A673 (cell line): ENCODE data around the gene AKAP6. TPM values are rescaled to one million over a fixed set of nuclear protein-coding genes. Genes with fewer than 3 reads are reported as not detected.

Experiments used
- BruUV-seq: library from RNA; stranded (reverse); fragments of 400-500 nt; replicated peaks from 2 replicates; lab custom pipeline; 2021; lab: Mats Ljungman, UMichigan
- CTCF ChIA-PET: fragments of 300-600 bp; sonication (Branson Sonifier 250); formaldehyde crosslinking; loops from one replicate; lab custom pipeline; 2022; ENCODE audit warnings: antibody characterized with exemption; lab: Charles Lee
- POLR2A ChIA-PET: fragments of 300-600 bp; sonication (Branson Sonifier 250); formaldehyde crosslinking; loops from one replicate; lab custom pipeline; 2022; ENCODE audit warnings: antibody characterized with exemption; ENCODE audit not compliant: low non-redundant PET; lab: Charles Lee
- DNase-seq: peaks from one replicate; pipeline ENCODE4 v3.0.0-alpha.2; 2015; ENCODE audit warnings: low spot score
- H3K27ac ChIP-seq: fragments of 200-600 bp; sonication (generic); 2 replicates; pipeline ENCODE4 v1.5.1; 2016; ENCODE audit warnings: mixed run types, low read depth, mild to moderate bottlenecking, mixed read lengths, antibody characterized with exemption, low read length; ENCODE audit not compliant: poor library complexity, severe bottlenecking
- H3K27me3 ChIP-seq: fragments of 200-600 bp; sonication (generic); replicated peaks from 2 replicates; pipeline ENCODE4 v1.6.1; 2017; ENCODE audit warnings: mixed run types, low read depth, mild to moderate bottlenecking, mixed read lengths, antibody characterized with exemption, low read length; ENCODE audit not compliant: insufficient read depth, poor library complexity
- H3K36me3 ChIP-seq: fragments of 200-600 bp; sonication (generic); 2 replicates; pipeline ENCODE4 v1.6.1; 2016; ENCODE audit warnings: mixed run types, mild to moderate bottlenecking, mixed read lengths, antibody characterized with exemption, low read length; ENCODE audit not compliant: insufficient read depth, poor library complexity, severe bottlenecking
- H3K4me1 ChIP-seq: fragments of 200-600 bp; sonication (generic); 2 replicates; pipeline ENCODE4 v1.6.1; 2017; ENCODE audit warnings: mixed run types, mild to moderate bottlenecking, mixed read lengths, antibody characterized with exemption, low read length; ENCODE audit not compliant: insufficient read depth, poor library complexity, severe bottlenecking
- H3K4me3 ChIP-seq: fragments of 200-600 bp; sonication (generic); 2 replicates; pipeline ENCODE4 v1.5.1; 2016; ENCODE audit warnings: low read depth, mixed run types, mild to moderate bottlenecking, mixed read lengths, low read length; ENCODE audit not compliant: poor library complexity, severe bottlenecking
- H3K9me3 ChIP-seq: fragments of 200-600 bp; sonication (generic); 2 replicates; pipeline ENCODE4 v1.6.1; 2016; ENCODE audit warnings: mixed run types, low read depth, mild to moderate bottlenecking, mixed read lengths, antibody characterized with exemption, low read length; ENCODE audit not compliant: poor library complexity, severe bottlenecking
- EZH2 ChIP-seq: fragments of 200-600 bp; sonication (generic); IDR thresholded peaks from 2 replicates; pipeline ENCODE4 v1.6.1; 2017; ENCODE audit warnings: borderline replicate concordance, low read depth, mild to moderate bottlenecking, mixed read lengths, antibody characterized with exemption, low read length; ENCODE audit not compliant: poor library complexity, severe bottlenecking
- intact Hi-C: fragments of 100-400 bp; cut with micrococcal nuclease; formaldehyde crosslinking; loops from one replicate; pipeline ENCODE4 v1.10.0; 2022; ENCODE audit not compliant: unreplicated experiment
- total RNA-seq: library from RNA; stranded (reverse); gene quantifications from 2 replicates; pipeline ENCODE4 v1.2.3, GENCODE V29; 2021
- TF ChIP-seq, protein P1 (sequence below): fragments of 300-800, 200-600 bp; sonication (generic); conservative IDR thresholded peaks from 2 replicates; pipeline ENCODE4 v1.5.1; 2017; ENCODE audit warnings: low read depth, mild to moderate bottlenecking, antibody characterized with exemption, low read length, moderate library complexity, mixed read lengths

AKAP6 gene
- total RNA-seq, 1 experiment from 2014 or later, result 0.73 TPM

GRCh38 chr14:32366256-32366879 lies 37.3 kb downstream of the AKAP6 start:
- no peaks in the 10 kb centered on the region for H3K36me3 ChIP-seq
- TF ChIP-seq EZH2, result no peak
- TF ChIP-seq, protein P1, sequence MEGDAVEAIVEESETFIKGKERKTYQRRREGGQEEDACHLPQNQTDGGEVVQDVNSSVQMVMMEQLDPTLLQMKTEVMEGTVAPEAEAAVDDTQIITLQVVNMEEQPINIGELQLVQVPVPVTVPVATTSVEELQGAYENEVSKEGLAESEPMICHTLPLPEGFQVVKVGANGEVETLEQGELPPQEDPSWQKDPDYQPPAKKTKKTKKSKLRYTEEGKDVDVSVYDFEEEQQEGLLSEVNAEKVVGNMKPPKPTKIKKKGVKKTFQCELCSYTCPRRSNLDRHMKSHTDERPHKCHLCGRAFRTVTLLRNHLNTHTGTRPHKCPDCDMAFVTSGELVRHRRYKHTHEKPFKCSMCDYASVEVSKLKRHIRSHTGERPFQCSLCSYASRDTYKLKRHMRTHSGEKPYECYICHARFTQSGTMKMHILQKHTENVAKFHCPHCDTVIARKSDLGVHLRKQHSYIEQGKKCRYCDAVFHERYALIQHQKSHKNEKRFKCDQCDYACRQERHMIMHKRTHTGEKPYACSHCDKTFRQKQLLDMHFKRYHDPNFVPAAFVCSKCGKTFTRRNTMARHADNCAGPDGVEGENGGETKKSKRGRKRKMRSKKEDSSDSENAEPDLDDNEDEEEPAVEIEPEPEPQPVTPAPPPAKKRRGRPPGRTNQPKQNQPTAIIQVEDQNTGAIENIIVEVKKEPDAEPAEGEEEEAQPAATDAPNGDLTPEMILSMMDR, result no peak
- ChIA-PET CTCF (no interaction called here), POLR2A (interaction anchor here (0.6 kb wide), 1 partner anchor 111 kb away, joined by 6 read pairs; no protein-coding TSS in a partner anchor)
- H3K27ac ChIP-seq, result no peak overlapping the region
- intact Hi-C loops, result no loop called here
- H3K9me3 ChIP-seq, result no peaks in the 10 kb centered on the region
- H3K27me3 ChIP-seq, result no peaks in the 10 kb centered on the region
- no TSS peak for BruUV-seq
- peak; percentile 18 for DNase-seq
- no peak overlapping the region for H3K4me3 ChIP-seq
- no peaks in the 10 kb centered on the region for H3K4me1 ChIP-seq

GRCh38 chr14:32366986-32367385 lies 37.9 kb downstream of the AKAP6 start:
- intact Hi-C loops, result no loop called here
- Histone ChIP-seq H3K4me1 (no peaks in the 10 kb centered on the region), H3K9me3 (no peaks in the 10 kb centered on the region), H3K27me3 (no peaks in the 10 kb centered on the region), H3K4me3 (no peak overlapping the region), H3K36me3 (no peaks in the 10 kb centered on the region), H3K27ac (no peak overlapping the region)
- peak; percentile 34 for DNase-seq
- no TSS peak for BruUV-seq
- CTCF ChIA-PET, result no interaction called here
- POLR2A ChIA-PET, result interaction anchor here (0.6 kb wide), 1 partner anchor 112 kb away, joined by 6 read pairs; no protein-coding TSS in a partner anchor
- no peak for TF ChIP-seq EZH2
- TF ChIP-seq, protein P1, result no peak

- no TSS peak for BruUV-seq
- no peak overlapping the region for H3K4me3 ChIP-seq
- intact Hi-C loops, result no loop called here
- H3K4me1 ChIP-seq, result no peaks in the 10 kb centered on the region
- no peaks in the 10 kb centered on the region for H3K27me3 ChIP-seq
- no peaks in the 10 kb centered on the region for H3K36me3 ChIP-seq
- no peak overlapping the region for H3K27ac ChIP-seq
- ChIA-PET CTCF (no interaction called here), POLR2A (no interaction called here)
- TF ChIP-seq, protein P1, result no peak
- TF ChIP-seq EZH2, result no peak
- H3K9me3 ChIP-seq, result no peaks in the 10 kb centered on the region
- DNase-seq, result no peak
These were observed 38.4 kb downstream of the AKAP6 start for GRCh38 chr14:32367516-32367915.
